Pancreas (tissue), 10 donors: ENCODE measurements around the gene LRRC70. TPM values are rescaled to one million over a fixed set of nuclear protein-coding genes. Genes with fewer than 3 reads are reported as not detected.
A peak's percentile ranks its signal among the peaks of the same experiment; 100 is the strongest.

ENCODE experiments used
- ATAC-seq, 4 donors: fragments of 200-7000 bp; cut with Tn5 transposase; one replicate each; pipeline versions ENCODE4 v1.8.0 to v1.9.1; 2020; ENCODE audit warnings: mild to moderate bottlenecking in 4 of 4, moderate library complexity in 4 of 4
- DNase-seq, 6 donors: peaks; one replicate each; pipeline ENCODE4 v3.0.0-alpha.2; 2020
- FAIRE-seq: peaks from 2 replicates; lab custom pipeline; 2012; peaks lifted over from hg19 to GRCh38; lab: Jason Lieb, UNC
- H3K27ac ChIP-seq, 4 donors: fragments of 200-600 bp; sonication (generic); 1 replicate in 3 of 4; 2 replicates in 1 of 4; pipeline versions ENCODE4 v1.5.0 to v1.8.0; 2020
- H3K27me3 ChIP-seq, 4 donors: fragments of 200-600 bp; one replicate each; pipeline ENCODE4 v1.8.0; 2021
- H3K36me3 ChIP-seq, 3 donors: fragments of 200-600 bp; sonication (generic) in 1 of 3; one replicate each; pipeline versions ENCODE4 v1.5.0 to v1.8.0; 2020 to 2021
- H3K4me1 ChIP-seq, 3 donors: fragments of 200-600 bp; one replicate each; pipeline ENCODE4 v1.8.0; 2021
- H3K4me3 ChIP-seq, 4 donors: fragments of 200-600 bp; sonication (generic) in 2 of 4; one replicate each; pipeline versions ENCODE4 v1.5.0 to v1.8.0; 2020 to 2021
- H3K9me3 ChIP-seq, 4 donors: fragments of 200-600 bp; one replicate each; pipeline ENCODE4 v1.8.0; 2021
- WGBS, 2 donors: extraction: QIAGEN DNeasy Blood & Tissue Kit; methylation state at CpG; one replicate each; pipeline ENCODE4 v1.1.7; 2013; 5-methylcytosine and 5-hydroxymethylcytosine counted together
- intact Hi-C, 3 donors: fragments of 100-400 bp; cut with DNase I; formaldehyde crosslinking; loops; one replicate each; pipeline versions ENCODE4 v1.11.1 to v1.14.2; 2022
- polyA plus RNA-seq, 2 donors: library from polyadenylated mRNA; stranded (reverse); fragments of 200-250 nt; gene quantifications; one replicate each; pipeline ENCODE4 v1.2.3, GENCODE V29; 2013
- total RNA-seq, 6 donors: library from RNA; stranded (reverse); fragmentation: NEBNext Ultra II Directional in 4 of 6; extraction: Animal tissue kit (Norgen Biotek cat#: 25700) in 4 of 6; gene quantifications; one replicate each; pipeline versions ENCODE4 v1.2.1 to v1.2.4, GENCODE V29; 2021 to 2023
- TF ChIP-seq, protein P1 (sequence below), 4 donors: fragments of 200-600 bp; sonication (generic) in 3 of 4; IDR thresholded peaks; one replicate each; pipeline versions ENCODE4 v1.5.0 to v1.8.0; 2021; ENCODE audit warnings: antibody characterized with exemption in 4 of 4
- donor health status: healthy with polysubstance abuse.
- donor health status: DM: no; HTN: no; CAD: no; lungs with moderate emphysema.
- donor health status: DM: no; HTN: no; CAD: no.
- donor health status: control.
- donor health status: control.
- donor health status: Bipolar disorder and iron deficiency.
- donor health status: DM: yes; HTN: yes; CAD: no.
- donor health status: DM: no; HTN: no; CAD: no.
- donor health status: DM: no; HTN: no; CAD: no.
- donor health status: DM: yes; HTN: yes; CAD: no.

Gene LRRC70
- total and polyA plus RNA-seq, 8 donors: 0.16 to 3.5 (median 0.57) TPM

DNA sequence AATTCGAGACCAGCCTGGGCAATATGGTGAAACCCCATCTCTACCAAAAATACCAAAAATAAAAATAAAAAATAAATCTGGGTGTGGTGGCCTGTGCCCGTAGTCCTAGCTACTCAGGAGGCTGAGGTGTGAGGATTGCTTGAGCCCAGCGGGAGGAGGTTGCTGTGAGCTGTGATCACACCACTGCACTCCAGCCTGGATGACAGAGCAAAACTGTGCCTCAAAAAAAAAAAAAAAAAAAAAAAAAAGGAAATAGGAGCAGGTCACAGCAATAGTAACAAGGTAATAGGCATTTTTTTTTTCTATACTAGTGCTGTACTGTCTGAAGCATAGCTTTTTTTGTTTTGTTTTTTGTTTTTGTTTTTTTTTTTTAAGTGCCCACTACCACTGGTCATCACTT is 5.8 kb downstream of the LRRC70 start:
- H3K27me3 ChIP-seq: no peaks in the 10 kb centered on the region
- DNase-seq: no peak
- FAIRE-seq: no peak
- 96 to 98% methylated on average over 3 of the region's 3 CpGs for WGBS, 2 donors
- no peak overlapping the region for H3K27ac ChIP-seq
- intact Hi-C loops: no loop called here
- H3K36me3 ChIP-seq: no peaks in the 10 kb centered on the region
- H3K9me3 ChIP-seq: no peaks in the 10 kb centered on the region
- ATAC-seq: no peak
- peaks cover 0 to 4% (median 0%) of the 10 kb centered on the region in 3 donors for H3K4me1 ChIP-seq
- TF ChIP-seq, protein P1, sequence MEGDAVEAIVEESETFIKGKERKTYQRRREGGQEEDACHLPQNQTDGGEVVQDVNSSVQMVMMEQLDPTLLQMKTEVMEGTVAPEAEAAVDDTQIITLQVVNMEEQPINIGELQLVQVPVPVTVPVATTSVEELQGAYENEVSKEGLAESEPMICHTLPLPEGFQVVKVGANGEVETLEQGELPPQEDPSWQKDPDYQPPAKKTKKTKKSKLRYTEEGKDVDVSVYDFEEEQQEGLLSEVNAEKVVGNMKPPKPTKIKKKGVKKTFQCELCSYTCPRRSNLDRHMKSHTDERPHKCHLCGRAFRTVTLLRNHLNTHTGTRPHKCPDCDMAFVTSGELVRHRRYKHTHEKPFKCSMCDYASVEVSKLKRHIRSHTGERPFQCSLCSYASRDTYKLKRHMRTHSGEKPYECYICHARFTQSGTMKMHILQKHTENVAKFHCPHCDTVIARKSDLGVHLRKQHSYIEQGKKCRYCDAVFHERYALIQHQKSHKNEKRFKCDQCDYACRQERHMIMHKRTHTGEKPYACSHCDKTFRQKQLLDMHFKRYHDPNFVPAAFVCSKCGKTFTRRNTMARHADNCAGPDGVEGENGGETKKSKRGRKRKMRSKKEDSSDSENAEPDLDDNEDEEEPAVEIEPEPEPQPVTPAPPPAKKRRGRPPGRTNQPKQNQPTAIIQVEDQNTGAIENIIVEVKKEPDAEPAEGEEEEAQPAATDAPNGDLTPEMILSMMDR (IDR thresholded peaks at IDR 0.05): no peak
- no peak overlapping the region for H3K4me3 ChIP-seq

- Histone ChIP-seq H3K27ac (no peak overlapping the region), H3K4me3 (no peak overlapping the region), H3K9me3 (no peaks in the 10 kb centered on the region), H3K36me3 (no peaks in the 10 kb centered on the region), H3K4me1 (peaks cover 0 to 4% (median 0%) of the 10 kb centered on the region in 3 donors), H3K27me3 (no peaks in the 10 kb centered on the region)
- DNase-seq (no peak), ATAC-seq (no peak), FAIRE-seq (no peak)
- 83 to 87% methylated on average over 2 of the region's 2 CpGs for WGBS, 2 donors
- TF ChIP-seq, protein P1 (IDR thresholded peaks at IDR 0.05): no peak
- intact Hi-C loops: no loop called here
Observed at GRCh38 chr5:62585306-62585705, 6.7 kb downstream of the LRRC70 start.

DNA sequence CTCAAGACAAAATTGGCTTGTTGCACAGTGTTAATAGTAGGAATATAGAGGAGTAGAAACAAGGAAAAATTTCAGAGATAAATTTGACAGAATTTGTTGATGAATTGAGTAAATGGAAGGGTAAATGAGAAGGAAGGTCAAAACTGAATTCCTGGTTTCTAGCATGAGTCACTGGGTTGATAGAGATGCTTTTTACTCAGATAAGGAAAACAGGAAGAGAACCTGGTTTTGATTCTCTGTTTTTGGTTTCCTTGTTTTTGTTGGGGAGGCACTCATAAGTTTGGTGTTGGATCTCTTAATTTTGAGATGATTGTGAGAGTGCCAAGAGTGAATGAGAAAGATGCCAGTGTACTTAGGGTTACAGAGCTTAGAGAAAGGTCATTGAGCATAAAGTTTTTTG is 7.1 kb downstream of the LRRC70 start:
- ATAC-seq (peak in 1 of 4 donors; percentile 16), DNase-seq (no peak), FAIRE-seq (no peak)
- Histone ChIP-seq H3K27me3 (no peaks in the 10 kb centered on the region), H3K4me3 (no peak overlapping the region), H3K9me3 (no peaks in the 10 kb centered on the region), H3K4me1 (peaks cover 0 to 4% (median 0%) of the 10 kb centered on the region in 3 donors), H3K27ac (no peak overlapping the region), H3K36me3 (no peaks in the 10 kb centered on the region)
- intact Hi-C loops: no loop called here
- TF ChIP-seq, protein P1 (IDR thresholded peaks at IDR 0.05): no peak

DNA sequence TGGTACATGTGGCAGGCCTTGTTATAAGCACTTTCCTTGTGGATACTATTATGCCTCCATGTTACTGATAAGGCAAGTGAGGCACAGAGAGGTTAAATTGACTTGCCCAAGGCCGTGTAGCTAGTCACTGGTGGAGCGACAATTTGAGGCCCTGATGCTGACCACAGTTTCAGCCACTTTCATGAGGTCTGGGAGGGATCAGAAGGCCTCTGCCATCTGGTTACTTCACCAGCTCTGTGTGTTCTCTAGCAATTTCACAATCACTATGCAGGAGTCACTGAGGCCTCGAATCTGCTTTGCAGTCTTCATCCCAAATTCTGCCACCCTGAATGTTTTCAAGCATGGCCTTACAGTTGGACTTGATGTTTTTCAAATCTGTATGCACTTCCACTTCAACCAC is 9.1 kb downstream of the LRRC70 start:
- Histone ChIP-seq H3K4me1 (peaks cover 0 to 4% (median 0%) of the 10 kb centered on the region in 3 donors), H3K9me3 (no peaks in the 10 kb centered on the region), H3K27ac (no peak overlapping the region), H3K36me3 (no peaks in the 10 kb centered on the region), H3K27me3 (no peaks in the 10 kb centered on the region), H3K4me3 (no peak overlapping the region)
- TF ChIP-seq, protein P1 (IDR thresholded peaks at IDR 0.05): no peak
- intact Hi-C loops: no loop called here
- ATAC-seq: no peak
- no peak for DNase-seq
- no peak for FAIRE-seq
- WGBS, 2 donors: 88 to 89% methylated on average over 3 of the region's 3 CpGs

DNA sequence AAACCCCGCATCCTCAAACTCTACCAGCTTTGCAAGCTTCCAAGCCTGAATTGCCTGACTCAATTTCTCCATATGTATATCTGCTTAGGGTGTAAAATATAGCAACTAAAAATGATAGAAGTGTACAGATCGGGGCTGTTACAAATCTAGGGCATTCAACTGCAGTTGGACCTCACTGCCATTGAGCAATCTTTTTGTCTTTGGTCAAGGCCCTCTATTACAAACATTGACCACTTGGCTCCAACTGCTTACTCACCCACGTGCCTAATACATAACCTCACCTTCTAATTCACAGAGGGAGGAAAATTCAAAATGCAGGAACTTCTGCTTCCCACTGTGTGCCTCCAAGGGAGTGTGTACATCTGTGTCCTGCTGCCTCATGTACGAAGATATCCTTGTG is 10.0 kb downstream of the LRRC70 start:
- intact Hi-C loops: no loop called here
- H3K27me3 ChIP-seq: no peaks in the 10 kb centered on the region
- H3K4me1 ChIP-seq: peaks cover 0 to 4% (median 0%) of the 10 kb centered on the region in 3 donors
- TF ChIP-seq, protein P1 (IDR thresholded peaks at IDR 0.05): no peak
- no peaks in the 10 kb centered on the region for H3K9me3 ChIP-seq
- FAIRE-seq (no peak), ATAC-seq (no peak), DNase-seq (no peak)
- 91 to 94% methylated on average over 4 of the region's 4 CpGs for WGBS, 2 donors
- H3K27ac ChIP-seq: no peak overlapping the region
- no peak overlapping the region for H3K4me3 ChIP-seq
- no peaks in the 10 kb centered on the region for H3K36me3 ChIP-seq
